ENCODE measurements around the gene TP53AIP1. TPM values are rescaled to one million over a fixed set of nuclear protein-coding genes. Genes with fewer than 3 reads are reported as not detected.

TP53AIP1 gene
- total and polyA plus RNA-seq, 5 experiments from 2014 or later = not detected

DNA sequence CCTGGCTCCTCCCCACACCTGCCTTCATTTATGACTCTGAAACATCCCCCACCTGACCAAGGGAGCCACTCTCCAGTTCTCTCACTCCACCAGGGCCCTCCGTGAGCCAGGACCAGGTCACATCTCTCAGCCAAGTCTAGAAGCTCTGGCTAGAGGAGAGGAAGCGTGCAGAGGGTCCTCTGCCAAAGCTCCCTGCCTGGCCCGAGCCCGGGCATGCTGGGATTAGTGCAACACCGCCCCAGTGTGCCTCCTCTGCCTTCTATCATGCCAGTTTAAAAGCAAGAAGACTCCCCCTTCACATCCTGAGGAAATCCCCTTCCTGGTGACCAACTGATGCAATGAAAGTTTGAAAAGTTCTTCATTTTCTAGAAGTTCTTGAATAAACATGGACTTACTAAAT lies 23.5 kb downstream of the TP53AIP1 start:
- ATAC-seq (no peak), DNase-seq (peak in 1 of 10 donors; percentile 23)
- H3K36me3 Mint-ChIP-seq = no peaks in the 10 kb centered on the region
- H3K4me3 Mint-ChIP-seq = no peak overlapping the region
- H3K27ac Mint-ChIP-seq = no peak overlapping the region
- H3K27me3 Mint-ChIP-seq = peaks cover 11 to 28% (median 18%) of the 10 kb centered on the region in 5 donors
- H3K4me1 Mint-ChIP-seq = peaks cover 0 to 4% (median 1%) of the 10 kb centered on the region in 4 donors
- peaks cover 0 to 7% (median 0%) of the 10 kb centered on the region in 9 donors for H3K9me3 Mint-ChIP-seq
- POLR2A ChIA-PET = interaction anchor here (1.2 kb wide), 1 partner anchor 34 kb away, joined by 5 read pairs; no protein-coding TSS in a partner anchor

DNA sequence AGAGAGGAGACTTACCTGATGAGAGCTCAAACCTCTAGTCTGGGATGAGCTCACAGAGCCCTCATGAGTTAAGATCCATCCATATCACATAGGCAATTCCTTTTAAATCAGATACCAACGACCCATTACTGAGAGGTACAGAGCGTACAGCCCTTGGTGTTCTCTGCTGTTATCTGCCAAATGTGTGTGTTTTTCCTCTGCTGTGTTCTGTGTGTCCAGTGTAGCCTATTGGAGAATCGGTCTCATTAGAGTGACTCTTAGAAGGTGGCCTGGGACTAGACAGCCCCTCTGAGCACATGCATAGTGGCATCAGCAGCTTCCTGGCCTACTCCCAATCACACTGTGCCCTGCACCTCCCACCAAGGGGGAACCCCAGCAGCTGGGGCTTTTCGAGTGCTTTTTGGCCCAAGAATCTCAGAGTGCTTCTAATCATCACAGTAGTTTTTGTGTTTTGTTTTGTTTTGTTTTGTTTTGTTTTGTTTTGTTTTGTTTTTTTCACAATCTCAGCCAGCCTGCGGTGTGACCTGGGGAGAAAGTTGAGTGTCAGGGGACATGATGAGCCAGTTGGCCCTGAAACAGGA lies 25.4 kb downstream of the TP53AIP1 start:
- Mint-ChIP-seq H3K27me3 (peaks cover 15 to 33% (median 19%) of the 10 kb centered on the region in 5 donors), H3K27ac (peak overlapping the region in 1 of 10 donors; percentile 12), H3K4me3 (no peak overlapping the region), H3K36me3 (no peaks in the 10 kb centered on the region), H3K4me1 (peaks cover 0 to 4% (median 1%) of the 10 kb centered on the region in 4 donors), H3K9me3 (peaks cover 0 to 7% (median 0%) of the 10 kb centered on the region in 9 donors)
- no peak for ATAC-seq
- DNase-seq = no peak
- POLR2A ChIA-PET = no interaction called here

DNA sequence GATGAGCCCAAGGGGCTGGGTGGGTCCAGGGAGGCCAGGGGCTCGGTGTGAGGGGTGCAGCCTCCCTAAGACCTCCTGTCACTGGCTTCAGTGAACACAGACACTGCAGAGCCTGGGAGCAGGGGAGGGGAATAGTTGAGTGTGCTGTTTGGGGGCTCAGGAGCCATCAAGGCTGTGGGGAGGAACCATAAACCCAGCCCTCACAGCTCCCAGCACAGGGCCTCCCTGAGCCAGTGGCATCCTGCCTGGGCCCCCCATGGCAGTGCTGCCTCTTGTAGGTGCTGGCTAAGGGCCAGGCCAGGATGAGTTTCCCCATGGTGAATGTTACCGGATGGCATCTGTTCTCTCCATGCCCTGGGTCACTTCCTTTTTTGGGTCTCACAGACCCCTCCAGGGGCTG lies 26.0 kb downstream of the TP53AIP1 start:
- POLR2A ChIA-PET = no interaction called here
- peaks cover 13 to 34% (median 20%) of the 10 kb centered on the region in 5 donors for H3K27me3 Mint-ChIP-seq

DNA sequence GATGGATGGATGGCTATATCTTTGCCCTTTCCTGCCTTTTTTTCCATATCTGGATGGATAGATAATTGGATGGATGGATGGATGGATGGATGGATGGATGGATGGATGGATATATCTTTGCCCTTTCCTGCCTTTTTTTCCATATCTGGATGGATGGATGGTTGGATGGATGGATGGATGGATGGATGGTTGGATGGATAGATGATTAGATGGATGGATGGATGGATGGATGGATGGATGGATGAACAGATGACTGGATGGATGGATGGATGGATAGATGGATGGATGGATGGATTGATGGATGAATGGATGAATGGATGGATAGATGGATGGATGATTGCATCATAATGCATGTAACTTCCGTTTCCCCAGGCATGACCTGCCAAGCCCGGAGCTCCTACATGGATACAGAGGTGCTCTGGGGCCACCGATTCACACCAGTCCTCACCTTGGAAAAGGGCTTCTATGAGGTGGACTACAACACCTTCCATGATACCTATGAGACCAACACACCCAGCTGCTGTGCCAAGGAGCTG lies 26.6 kb downstream of the TP53AIP1 start:
- Mint-ChIP-seq H3K27me3 (peaks cover 16 to 39% (median 23%) of the 10 kb centered on the region in 5 donors), H3K4me1 (peaks cover 0 to 4% (median 1%) of the 10 kb centered on the region in 4 donors), H3K27ac (peak overlapping the region in 1 of 10 donors; percentile 28), H3K9me3 (peaks cover 0 to 7% (median 0%) of the 10 kb centered on the region in 9 donors), H3K4me3 (no peak overlapping the region), H3K36me3 (no peaks in the 10 kb centered on the region)
- POLR2A ChIA-PET = no interaction called here
- no peak for DNase-seq
- ATAC-seq = no peak

More for the DNA sequence above, 26.0 kb downstream of the TP53AIP1 start:
- no peak overlapping the region for H3K27ac Mint-ChIP-seq
- H3K4me1 Mint-ChIP-seq = peaks cover 0 to 4% (median 1%) of the 10 kb centered on the region in 4 donors
- peak in 1 of 10 donors; percentile 48 for DNase-seq
- no peak for ATAC-seq
- H3K36me3 Mint-ChIP-seq = no peaks in the 10 kb centered on the region
- no peak overlapping the region for H3K4me3 Mint-ChIP-seq
- peaks cover 0 to 7% (median 0%) of the 10 kb centered on the region in 9 donors for H3K9me3 Mint-ChIP-seq

DNA sequence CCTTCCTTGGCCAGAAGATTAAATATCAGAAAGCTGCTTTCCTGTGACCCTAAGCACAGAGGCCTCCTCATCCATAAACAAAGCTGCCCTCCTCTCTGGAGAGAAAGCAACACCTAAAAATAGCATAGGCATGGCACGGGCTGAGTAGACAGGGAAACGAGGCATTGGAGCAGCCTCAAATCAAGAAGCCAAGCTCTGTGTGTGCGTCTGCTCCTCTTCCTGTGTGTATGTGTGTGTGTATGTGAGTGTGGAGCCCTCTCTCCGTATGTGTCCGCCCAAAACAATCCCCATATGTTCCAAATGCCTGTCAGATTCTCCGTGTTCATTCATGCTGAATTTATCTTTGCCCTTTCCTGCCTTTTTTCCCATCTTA lies 27.5 kb downstream of the TP53AIP1 start:
- H3K4me3 Mint-ChIP-seq = no peak overlapping the region
- POLR2A ChIA-PET = no interaction called here
- no peak for ATAC-seq
- H3K27me3 Mint-ChIP-seq = peaks cover 18 to 45% (median 23%) of the 10 kb centered on the region in 5 donors
- H3K36me3 Mint-ChIP-seq = no peaks in the 10 kb centered on the region
- H3K27ac Mint-ChIP-seq = no peak overlapping the region
- H3K4me1 Mint-ChIP-seq = peaks cover 0 to 4% (median 1%) of the 10 kb centered on the region in 4 donors
- peak in 1 of 10 donors; percentile 4 for DNase-seq
- H3K9me3 Mint-ChIP-seq = peaks cover 0 to 7% (median 0%) of the 10 kb centered on the region in 9 donors

DNA sequence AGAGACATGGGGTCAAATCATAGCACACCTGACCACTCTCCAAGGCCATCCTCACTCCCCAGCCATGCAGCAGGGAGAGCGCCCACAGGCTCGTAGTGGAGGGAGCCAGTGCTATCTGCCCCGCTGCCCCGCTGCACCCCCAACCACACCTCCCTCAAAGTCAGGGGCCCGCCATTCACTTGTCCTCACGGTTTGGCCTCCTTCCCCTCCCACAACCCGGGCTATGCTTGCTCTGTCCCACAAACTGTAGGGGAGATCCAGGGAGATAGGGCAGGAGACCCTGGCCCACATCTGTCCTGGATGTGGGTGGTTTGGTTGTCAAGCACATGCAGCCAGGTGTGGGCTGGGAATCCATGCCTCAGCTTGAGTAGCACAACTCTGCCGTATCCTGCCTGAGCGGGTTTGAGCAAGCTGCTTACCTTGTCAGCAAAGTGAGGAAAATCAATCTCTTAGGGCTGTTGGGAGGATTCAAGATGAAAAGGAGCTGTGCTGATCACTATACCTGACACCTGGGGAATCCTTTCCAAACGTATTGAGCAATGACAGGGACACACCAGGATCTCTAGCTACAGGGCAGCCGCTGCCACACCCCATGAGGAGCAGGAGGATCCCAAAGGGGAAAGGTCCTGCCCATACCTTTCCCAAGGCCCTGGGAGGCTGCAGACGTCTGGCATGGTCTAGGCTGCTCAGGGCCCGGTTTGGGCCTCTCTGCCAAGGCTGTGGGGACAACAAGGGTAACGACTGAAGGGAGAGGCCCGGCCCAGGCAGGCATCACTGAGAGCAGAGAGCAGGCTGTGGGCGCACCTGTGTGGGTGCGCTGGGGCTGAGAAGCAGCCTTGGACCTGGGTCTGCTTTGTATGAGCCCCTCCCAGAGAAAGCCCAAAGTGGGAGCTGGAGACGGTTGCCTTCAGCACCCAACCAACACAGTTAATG lies 28.2 kb downstream of the TP53AIP1 start:
- Mint-ChIP-seq H3K36me3 (no peaks in the 10 kb centered on the region), H3K27me3 (peaks cover 22 to 52% (median 28%) of the 10 kb centered on the region in 5 donors), H3K4me1 (peaks cover 0 to 4% (median 1%) of the 10 kb centered on the region in 4 donors), H3K27ac (no peak overlapping the region), H3K4me3 (no peak overlapping the region), H3K9me3 (peaks cover 0 to 7% (median 0%) of the 10 kb centered on the region in 9 donors)
- peak in 1 of 10 donors; percentile 49 for DNase-seq
- no peak for ATAC-seq
- POLR2A ChIA-PET = no interaction called here

DNA sequence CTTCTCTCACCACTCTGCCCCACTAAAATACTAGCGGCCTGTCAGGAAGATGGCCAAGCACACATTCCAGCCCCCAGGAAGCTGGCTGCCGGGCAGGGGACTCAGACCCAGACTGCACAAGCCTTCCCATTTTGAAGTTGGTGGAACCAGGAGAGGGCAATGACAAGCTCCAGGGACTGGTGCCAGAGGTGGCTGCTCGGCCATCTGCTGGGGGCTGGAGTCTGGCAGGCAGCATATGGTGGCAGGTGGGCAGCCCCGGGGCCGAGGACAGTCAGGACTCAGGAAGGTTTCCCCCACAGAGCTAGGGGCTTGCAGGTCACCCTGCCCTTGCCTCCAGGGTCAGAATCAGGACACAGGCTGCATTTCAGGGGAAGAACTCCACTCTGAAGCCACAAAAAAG lies 28.9 kb downstream of the TP53AIP1 start:
- no peak overlapping the region for H3K27ac Mint-ChIP-seq
- H3K9me3 Mint-ChIP-seq = peaks cover 0 to 7% (median 0%) of the 10 kb centered on the region in 9 donors
- ATAC-seq (no peak), DNase-seq (peak in 1 of 10 donors; percentile 44)
- POLR2A ChIA-PET = no interaction called here
- H3K27me3 Mint-ChIP-seq = peaks cover 22 to 55% (median 34%) of the 10 kb centered on the region in 5 donors
- H3K4me1 Mint-ChIP-seq = peaks cover 0 to under 1% (median 0%) of the 10 kb centered on the region in 4 donors
- no peak overlapping the region for H3K4me3 Mint-ChIP-seq
- no peaks in the 10 kb centered on the region for H3K36me3 Mint-ChIP-seq

DNA sequence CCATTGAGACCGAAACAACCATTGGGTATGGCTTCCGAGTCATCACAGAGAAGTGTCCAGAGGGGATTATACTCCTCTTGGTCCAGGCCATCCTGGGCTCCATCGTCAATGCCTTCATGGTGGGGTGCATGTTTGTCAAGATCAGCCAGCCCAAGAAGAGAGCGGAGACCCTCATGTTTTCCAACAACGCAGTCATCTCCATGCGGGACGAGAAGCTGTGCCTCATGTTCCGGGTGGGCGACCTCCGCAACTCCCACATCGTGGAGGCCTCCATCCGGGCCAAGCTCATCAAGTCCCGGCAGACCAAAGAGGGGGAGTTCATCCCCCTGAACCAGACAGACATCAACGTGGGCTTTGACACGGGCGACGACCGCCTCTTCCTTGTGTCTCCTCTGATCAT lies 31.0 kb downstream of the TP53AIP1 start:
- no peak overlapping the region for H3K27ac Mint-ChIP-seq
- DNase-seq (peak in 1 of 10 donors; percentile 27), ATAC-seq (no peak)
- POLR2A ChIA-PET = no interaction called here
- no peaks in the 10 kb centered on the region for H3K36me3 Mint-ChIP-seq
- peaks cover 0 to 13% (median 0%) of the 10 kb centered on the region in 4 donors for H3K4me1 Mint-ChIP-seq
- peaks cover 0 to 7% (median 0%) of the 10 kb centered on the region in 9 donors for H3K9me3 Mint-ChIP-seq
- H3K27me3 Mint-ChIP-seq = peaks cover 33 to 61% (median 41%) of the 10 kb centered on the region in 5 donors
- no peak overlapping the region for H3K4me3 Mint-ChIP-seq

DNA sequence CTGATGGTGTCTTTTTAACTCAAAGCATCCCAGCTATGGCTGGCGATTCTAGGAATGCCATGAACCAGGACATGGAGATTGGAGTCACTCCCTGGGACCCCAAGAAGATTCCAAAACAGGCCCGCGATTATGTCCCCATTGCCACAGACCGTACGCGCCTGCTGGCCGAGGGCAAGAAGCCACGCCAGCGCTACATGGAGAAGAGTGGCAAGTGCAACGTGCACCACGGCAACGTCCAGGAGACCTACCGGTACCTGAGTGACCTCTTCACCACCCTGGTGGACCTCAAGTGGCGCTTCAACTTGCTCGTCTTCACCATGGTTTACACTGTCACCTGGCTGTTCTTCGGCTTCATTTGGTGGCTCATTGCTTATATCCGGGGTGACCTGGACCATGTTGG lies 31.4 kb downstream of the TP53AIP1 start:
- ATAC-seq (no peak), DNase-seq (peak in 1 of 10 donors; percentile 36)
- Mint-ChIP-seq H3K27ac (peak overlapping the region in 1 of 10 donors; percentile 32), H3K27me3 (peaks cover 33 to 58% (median 41%) of the 10 kb centered on the region in 5 donors), H3K4me3 (no peak overlapping the region), H3K9me3 (peaks cover 0 to 7% (median 0%) of the 10 kb centered on the region in 9 donors), H3K36me3 (no peaks in the 10 kb centered on the region), H3K4me1 (peaks cover under 1 to 17% (median 2%) of the 10 kb centered on the region in 4 donors)
- POLR2A ChIA-PET = no interaction called here

DNA sequence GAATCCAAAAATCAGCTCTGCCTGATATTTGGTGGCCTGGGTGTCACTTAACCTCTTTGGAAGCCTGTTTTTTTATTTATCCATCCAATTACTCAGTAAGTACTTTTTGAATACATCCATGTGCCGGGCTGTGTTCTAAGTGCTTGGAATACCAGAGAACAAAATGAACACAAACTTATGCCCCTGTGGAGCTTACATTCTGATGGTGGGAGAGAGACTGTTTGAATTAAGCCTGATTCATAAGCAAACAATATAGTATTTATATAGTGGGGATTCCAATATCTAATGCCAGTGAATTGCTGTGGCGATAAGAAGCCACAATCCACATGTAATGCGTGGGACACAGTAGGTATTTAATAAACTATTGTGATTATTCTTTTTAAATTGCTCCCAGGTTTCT lies 32.1 kb downstream of the TP53AIP1 start:
- POLR2A ChIA-PET = no interaction called here
- no peak for ATAC-seq
- Mint-ChIP-seq H3K36me3 (no peaks in the 10 kb centered on the region), H3K27me3 (peaks cover 26 to 52% (median 40%) of the 10 kb centered on the region in 5 donors), H3K4me3 (no peak overlapping the region), H3K27ac (no peak overlapping the region), H3K4me1 (peaks cover 4 to 23% (median 6%) of the 10 kb centered on the region in 4 donors), H3K9me3 (peaks cover 0 to under 1% (median 0%) of the 10 kb centered on the region in 9 donors)
- no peak for DNase-seq

DNA sequence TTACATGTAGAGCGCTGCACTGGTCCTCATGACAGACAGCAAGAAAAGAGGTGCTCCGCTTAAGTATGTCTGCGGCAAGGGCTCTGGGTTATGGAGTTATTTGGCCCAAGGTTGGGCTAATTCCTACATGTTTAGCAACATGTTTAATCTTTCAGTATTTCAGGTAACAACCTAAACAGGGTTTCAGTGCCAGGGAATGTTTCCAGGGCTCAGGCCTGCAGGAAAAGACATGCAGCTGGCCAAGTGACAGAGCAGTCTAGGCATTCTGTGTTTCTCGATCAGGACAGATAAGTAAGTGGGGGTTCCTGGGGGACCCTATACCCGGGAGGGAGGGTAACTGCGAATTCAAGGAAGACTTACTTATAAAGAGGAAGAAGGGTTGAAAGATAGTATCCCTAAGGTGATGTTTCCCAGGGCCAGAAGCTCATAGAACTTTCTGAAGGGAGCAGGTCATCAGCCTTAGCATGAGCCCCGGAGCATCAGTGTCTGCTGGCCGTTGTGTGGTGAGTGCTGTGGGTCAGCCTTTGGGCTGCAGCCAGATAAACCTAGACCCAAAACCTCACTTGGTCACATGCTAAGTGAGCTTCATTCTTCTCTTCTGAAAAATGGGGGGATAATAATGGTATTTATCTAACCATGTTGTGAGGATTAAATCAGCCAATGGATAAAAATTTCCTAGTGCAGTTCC lies 33.1 kb downstream of the TP53AIP1 start:
- POLR2A ChIA-PET = no interaction called here
- H3K4me3 Mint-ChIP-seq = no peak overlapping the region
- no peak for DNase-seq

More for the DNA sequence above, 33.1 kb downstream of the TP53AIP1 start:
- no peak for ATAC-seq
- peak overlapping the region in 1 of 10 donors; percentile 1 for H3K27ac Mint-ChIP-seq
- no peaks in the 10 kb centered on the region for H3K36me3 Mint-ChIP-seq
- H3K4me1 Mint-ChIP-seq = peaks cover 4 to 27% (median 7%) of the 10 kb centered on the region in 4 donors
- peaks cover 22 to 49% (median 38%) of the 10 kb centered on the region in 5 donors for H3K27me3 Mint-ChIP-seq
- H3K9me3 Mint-ChIP-seq = no peaks in the 10 kb centered on the region
